Fibroblast of the conjunctiva (primary cell): ENCODE data around the gene PPFIA1.
"Not testable (repeated sequence)": the region's sequence is repeated elsewhere in the genome, so short reads cannot be mapped to it uniquely, and the experiment has no call there.

Source experiments
- DNase-seq: peaks from one replicate; pipeline ENCODE4 v3.0.0-alpha.2; 2010; ENCODE audit warnings: low read depth

Gene PPFIA1

GRCh38 chr11:70394211-70394950 is 123.9 kb downstream of the PPFIA1 start:
- DNase-seq, result no peak

DNA sequence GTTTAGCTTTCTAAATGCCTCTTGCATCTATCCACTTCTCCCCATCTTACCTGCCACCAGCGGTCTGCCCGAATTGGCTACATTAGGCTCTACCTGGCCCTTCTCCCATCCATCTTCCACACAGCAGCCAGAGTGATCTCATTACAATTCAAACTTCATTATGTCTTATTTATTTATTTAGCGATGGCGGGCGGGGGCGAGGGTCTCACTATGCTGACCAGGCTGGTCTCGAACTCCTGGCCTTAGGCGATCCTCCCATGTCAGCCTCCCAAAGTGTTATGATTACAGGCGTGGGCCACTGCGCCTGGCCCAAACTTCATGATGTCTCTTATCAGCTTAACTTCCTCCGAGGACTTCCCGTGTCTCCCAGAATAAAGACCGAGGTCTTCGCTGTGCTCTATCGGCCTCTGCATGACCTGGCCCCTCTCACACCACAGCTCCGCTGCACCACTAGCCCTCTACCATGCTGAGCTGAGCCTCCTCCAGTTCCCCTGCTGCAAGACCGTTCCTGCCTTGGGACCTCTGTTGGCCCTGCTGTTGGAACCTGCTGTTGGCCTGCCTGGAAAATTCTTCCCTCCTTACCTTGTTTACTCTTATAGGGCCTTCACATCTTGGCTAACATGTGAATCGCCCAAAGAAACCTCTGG is 127.0 kb downstream of the PPFIA1 start:
- no peak for DNase-seq

GRCh38 chr11:70397983-70398833 is 127.7 kb downstream of the PPFIA1 start, which contains the start of gene CTTN:
Gene CTTN (plus strand): TSS chr11:70398529. CDS start chr11:70407298, 8,769 bp downstream.
- peak; percentile 64 for DNase-seq

DNA sequence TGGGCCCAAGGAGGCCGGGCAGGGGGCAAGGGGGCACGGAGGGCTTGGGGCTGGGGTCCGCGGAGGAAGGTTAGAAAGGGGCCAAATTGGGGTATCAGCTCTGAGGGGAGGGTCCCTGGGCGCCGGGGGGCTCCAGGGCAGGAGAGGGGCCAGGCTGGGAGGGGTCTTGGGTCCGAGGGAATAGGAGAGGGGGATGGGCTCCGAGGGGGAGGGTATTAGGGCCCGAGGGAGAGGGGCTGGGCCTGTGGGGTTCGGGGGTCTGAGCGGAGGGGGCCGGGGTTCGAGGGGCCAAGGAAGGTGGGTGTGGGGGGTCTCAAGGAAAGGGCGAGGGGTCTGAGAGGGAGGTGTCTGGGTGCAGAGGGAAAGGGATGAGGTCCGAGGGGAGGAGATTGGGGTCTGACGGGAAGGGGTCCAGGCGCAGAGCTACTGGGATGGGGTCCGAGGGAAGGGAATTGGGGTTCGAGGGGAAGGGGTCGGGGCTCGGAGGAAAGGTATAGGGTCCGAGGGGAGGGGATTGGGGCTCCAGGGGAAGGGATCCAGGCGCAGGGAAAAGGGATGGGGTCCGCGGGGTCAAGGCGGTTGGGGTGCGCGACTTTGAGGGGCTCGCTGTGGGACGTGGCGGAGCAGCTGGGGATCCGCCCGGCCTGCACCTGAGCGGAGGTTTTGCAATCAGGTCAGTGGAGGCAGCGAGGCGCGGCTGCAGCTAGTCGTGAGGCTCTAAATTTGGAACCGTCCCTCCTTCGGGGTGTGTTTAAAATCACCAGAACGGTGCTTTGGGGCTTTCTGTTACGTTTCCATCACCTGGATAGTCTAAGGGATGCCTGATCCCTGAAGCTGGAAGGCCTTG is 128.6 kb downstream of the PPFIA1 start:
- no peak for DNase-seq

DNA sequence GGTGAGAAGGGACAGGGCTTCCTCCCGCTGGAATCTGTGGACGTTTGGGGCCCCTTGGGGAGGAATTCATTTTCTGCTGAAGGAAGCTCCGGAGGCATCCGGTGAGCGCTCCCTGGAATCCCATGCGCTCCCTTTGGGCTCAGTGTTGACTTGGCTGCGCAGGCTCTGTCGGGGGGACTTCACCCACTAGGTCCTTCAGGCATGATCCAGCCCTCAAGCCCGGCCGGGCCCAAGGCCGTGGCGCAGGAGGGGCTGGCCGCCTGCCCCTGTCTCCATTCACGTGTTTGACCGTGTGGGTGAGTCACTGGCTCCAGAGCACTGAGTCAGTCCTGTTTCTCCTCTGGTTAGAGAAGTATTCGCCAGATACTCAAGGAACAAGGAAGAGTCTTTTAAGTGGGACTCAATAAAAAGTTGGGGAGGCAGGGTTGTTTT is 129.2 kb downstream of the PPFIA1 start:
- peak; percentile 90 for DNase-seq

- no peak for DNase-seq
Observed at GRCh38 chr11:70400643-70401042, 130.2 kb downstream of the PPFIA1 start.

- no peak for DNase-seq
Observed at GRCh38 chr11:70402016-70402415, 131.5 kb downstream of the PPFIA1 start.

DNA sequence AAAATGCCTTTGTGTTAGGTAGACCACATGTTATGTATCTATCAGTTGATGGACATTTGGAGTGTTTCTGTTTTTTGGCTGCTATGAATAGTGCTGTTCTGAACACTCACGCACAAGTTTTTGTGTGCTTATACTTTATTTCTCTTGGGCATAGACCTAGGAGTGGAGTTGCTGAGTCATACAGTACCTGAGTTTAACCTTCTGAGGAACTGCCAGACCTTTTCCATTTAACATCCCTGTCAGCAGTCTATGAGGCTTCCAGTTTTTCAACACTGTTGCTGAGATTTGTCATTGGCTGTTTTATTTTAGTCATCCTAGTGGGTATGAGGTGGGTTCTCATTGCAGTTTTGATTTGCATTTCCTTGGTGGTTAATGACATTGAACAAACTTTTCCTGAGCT is 132.2 kb downstream of the PPFIA1 start:
- DNase-seq, result no peak

GRCh38 chr11:70404244-70404643 is 133.8 kb downstream of the PPFIA1 start:
- no peak for DNase-seq

GRCh38 chr11:70405679-70406395 is 135.3 kb downstream of the PPFIA1 start:
- no peak for DNase-seq

DNA sequence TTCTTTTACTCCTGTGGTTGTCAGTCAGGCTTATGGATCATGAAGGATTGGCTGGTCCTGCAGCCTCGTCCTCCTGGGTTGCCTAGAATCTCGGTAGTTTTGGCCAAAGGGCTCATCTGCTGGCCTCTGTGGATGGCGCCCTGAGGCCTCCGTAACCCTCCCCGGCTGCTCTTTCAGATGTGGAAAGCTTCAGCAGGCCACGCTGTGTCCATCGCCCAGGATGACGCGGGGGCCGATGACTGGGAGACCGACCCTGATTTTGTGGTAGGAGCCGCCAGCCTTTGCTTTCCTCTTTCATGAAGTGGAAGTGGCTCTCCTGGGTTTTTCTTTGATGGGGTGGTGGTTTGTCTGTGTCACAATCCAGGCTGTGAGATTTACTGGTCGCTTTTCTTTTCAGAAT is 136.6 kb downstream of the PPFIA1 start:
- DNase-seq, result no peak

GRCh38 chr11:70407814-70408213 is 137.3 kb downstream of the PPFIA1 start:
- DNase-seq, result no peak

DNA sequence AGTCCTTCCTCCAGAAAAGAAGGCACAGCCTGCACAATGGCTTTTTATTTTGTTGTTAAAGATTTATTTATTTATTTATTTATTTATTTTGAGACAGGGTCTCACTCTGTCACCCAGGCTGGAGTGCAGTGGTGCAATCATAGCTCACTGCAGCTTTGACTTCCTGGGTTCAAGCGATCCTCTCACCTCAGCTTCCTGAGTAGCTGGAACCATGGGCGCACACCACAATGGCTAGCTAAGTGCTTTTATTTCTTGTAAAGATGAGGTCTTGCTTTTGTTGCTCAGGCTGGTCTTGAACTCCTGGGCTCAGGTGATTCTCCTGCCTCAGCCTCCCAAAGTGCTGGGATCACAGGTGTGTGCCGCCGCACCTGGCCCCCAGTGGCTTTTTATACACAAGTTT is 137.8 kb downstream of the PPFIA1 start:
- not testable (repeated sequence) for DNase-seq

GRCh38 chr11:70409437-70409836 is 138.9 kb downstream of the PPFIA1 start:
- no peak for DNase-seq

GRCh38 chr11:70409871-70410270 is 139.4 kb downstream of the PPFIA1 start:
- no peak for DNase-seq

DNA sequence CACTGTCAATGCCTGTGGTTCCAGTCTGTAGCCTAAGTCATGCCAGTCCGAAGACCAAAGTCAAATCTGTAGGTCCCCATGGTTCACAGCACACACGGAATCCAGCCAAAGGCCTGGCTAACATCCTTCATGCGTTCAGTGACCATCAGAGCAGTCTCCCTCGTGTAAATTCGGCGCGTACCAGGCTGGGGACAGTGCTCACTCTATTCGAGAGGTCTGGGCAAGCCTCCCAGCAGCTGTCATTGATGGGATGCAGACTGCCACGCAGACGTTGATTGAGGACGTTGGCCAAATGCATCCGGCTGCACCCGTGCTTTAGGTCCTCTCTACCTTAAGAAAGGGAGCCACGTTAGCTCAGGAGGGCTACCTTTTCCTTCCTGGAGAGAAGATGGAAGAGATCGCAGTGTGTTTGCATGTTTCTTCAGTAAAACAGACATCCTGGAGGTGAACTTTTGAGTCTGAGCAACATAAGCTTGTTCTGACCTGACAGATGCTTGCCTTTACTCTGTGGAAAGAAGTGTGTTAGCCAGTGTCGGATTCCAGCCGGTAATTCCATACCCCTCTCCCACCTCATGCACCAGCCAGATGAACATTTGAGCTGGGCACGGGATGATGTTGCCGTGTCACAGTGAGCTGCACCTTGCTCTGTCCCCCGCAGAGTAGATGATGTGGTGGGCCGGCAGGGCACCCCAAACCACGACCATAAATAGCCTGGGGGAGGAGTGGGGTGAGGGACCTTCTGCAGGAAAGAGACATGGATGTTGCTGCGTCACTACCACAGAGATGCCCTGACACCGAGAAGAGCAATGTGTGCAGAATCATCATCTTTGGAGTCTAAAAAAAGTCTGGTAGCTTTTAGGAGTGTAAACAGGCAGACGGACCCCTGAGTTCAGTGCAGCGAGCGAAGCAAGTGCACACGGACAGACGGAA is 140.1 kb downstream of the PPFIA1 start:
- no peak for DNase-seq

DNA sequence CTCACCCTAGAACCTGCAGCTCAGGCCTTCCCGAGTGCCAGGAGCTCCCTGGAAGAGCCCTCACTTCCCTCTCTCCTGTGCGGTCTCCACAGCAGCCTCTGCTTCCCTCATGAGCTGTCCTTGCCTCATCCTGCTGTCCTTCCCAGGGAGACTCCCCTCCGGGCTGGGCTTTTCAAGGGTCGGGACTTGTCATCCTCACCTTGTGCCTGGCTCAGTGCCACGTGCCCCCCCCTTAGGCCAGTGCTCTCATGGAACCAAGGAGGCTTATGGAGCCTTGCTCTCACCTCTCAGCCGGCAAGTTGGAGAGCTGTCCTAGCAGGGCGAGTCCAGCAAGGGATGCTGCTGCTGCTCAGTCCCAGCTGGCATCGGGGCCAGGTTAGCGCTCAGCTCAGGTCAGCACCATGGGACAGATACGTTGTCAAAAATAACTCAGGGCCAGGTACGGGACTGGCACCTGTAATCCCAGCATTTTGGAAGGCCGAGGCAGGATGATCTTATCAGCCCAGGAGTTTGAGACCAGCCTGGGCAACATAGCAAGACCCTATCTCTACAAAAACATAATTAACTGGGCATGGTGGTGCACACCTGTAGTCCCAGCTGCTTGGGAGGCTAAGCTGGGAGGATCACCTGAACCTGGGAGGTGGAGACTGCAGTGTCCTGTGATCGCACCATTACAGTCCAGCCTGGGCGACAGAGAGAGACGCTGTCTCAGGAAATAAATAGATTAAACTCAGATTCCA is 141.4 kb downstream of the PPFIA1 start:
- DNase-seq, result no peak

DNA sequence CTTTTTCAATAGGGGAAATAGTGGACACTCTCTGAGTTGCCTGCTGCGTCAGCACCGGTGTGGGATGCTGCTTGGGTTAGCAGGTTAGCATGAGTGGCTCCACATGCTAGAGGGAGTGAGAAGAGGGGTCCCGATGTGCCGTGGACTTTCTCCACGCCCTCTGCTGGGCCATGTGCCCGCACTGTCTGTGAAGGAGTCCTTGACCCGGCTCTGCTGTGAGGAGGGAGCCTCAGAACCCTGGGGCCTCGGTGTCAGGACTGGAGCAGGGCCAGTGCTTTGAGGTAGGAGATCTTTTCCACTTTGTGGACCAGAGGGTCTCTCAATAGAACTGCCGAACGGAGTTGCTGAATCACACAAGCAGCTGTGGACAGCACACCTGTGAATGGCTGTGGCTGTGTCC is 142.7 kb downstream of the PPFIA1 start:
- no peak for DNase-seq
